Stomach (tissue), 9 donors: ENCODE data around the gene HTR2B. TPM values are rescaled to one million over a fixed set of nuclear protein-coding genes. Genes with fewer than 3 reads are reported as not detected.

Source experiments
- DNase-seq, 2 donors: peaks; one replicate each; pipeline versions ENCODE4 v3.0.0 to v3.0.0-alpha.2; 2013 to 2019
- H3K27ac ChIP-seq, 5 donors: fragments of 200-600 bp in 4 of 5; sonication (generic) in 4 of 5; one replicate each; pipeline ENCODE4 v1.5.1; 2013 to 2019; ENCODE audit warnings: mild to moderate bottlenecking in 1 of 5, moderate library complexity in 1 of 5
- H3K27me3 ChIP-seq, 3 donors: fragments of 200-600 bp; sonication (generic); one replicate each; pipeline ENCODE4 v1.5.1; 2017 to 2019; ENCODE audit warnings: mixed run types in 1 of 3
- H3K36me3 ChIP-seq, 4 donors: fragments of 200-600 bp; sonication (generic); 1 replicate in 3 of 4; 2 replicates in 1 of 4; pipeline ENCODE4 v1.5.1; 2016 to 2019
- H3K4me1 ChIP-seq, 4 donors: fragments of 200-600 bp; sonication (generic); one replicate each; pipeline ENCODE4 v1.5.1; 2016 to 2019
- H3K4me3 ChIP-seq, 4 donors: fragments of 200-600 bp; sonication (generic) in 3 of 4; one replicate each; pipeline ENCODE4 v1.5.1; 2016 to 2019; ENCODE audit warnings: mild to moderate bottlenecking in 1 of 4
- H3K9me3 ChIP-seq, 4 donors: fragments of 200-600 bp; sonication (generic); one replicate each; pipeline ENCODE4 v1.5.1; 2016 to 2019
- CTCF ChIP-seq, 7 experiments: fragments of 450-650 bp in 4 of 7; fragments of 200-600 bp in 3 of 7; sonication (generic) in 3 of 7; IDR thresholded peaks; one replicate each; pipeline ENCODE4 v1.5.1; 2016 to 2019; ENCODE audit warnings: antibody characterized with exemption in 7 of 7, control low read depth in 2 of 7, mild to moderate bottlenecking in 1 of 7
- EP300 ChIP-seq: sonication (generic); formaldehyde crosslinking; IDR thresholded peaks from one replicate; pipeline ENCODE4 v1.6.1; 2017; ENCODE audit warnings: antibody characterized with exemption
- POLR2A ChIP-seq, 4 donors: fragments of 450-650 bp; IDR thresholded peaks; one replicate each; pipeline ENCODE4 v1.6.1; 2016; ENCODE audit warnings: antibody characterized with exemption in 4 of 4, control low read depth in 2 of 4, mild to moderate bottlenecking in 1 of 4, moderate library complexity in 1 of 4
- POLR2AphosphoS5 ChIP-seq, 3 donors: sonication (generic); formaldehyde crosslinking; IDR thresholded peaks; one replicate each; pipeline ENCODE4 v1.6.1; 2016; ENCODE audit warnings: antibody characterized with exemption in 3 of 3
- WGBS, 5 donors: extraction: QIAGEN DNeasy Blood & Tissue Kit in 3 of 5; methylation state at CpG; one replicate each; pipeline versions ENCODE4 v1.1.5 to v1.1.7; 2013 to 2018; 5-methylcytosine and 5-hydroxymethylcytosine counted together
- intact Hi-C: fragments of 100-400 bp; cut with DNase I; formaldehyde crosslinking; loops from one replicate; pipeline ENCODE4 v1.15.1; 2023; ENCODE audit warnings: low total_unique reads
- polyA plus RNA-seq, 3 donors: library from polyadenylated mRNA; stranded (reverse); fragments of 200-250 nt; gene quantifications; one replicate each; pipeline ENCODE4 v1.2.3, GENCODE V29; 2013
- total RNA-seq, 5 donors: library from RNA; depleted of rRNA; stranded (reverse); fragments of >200 nt; gene quantifications; one replicate each; pipeline versions ENCODE4 v1.1.0 to v1.2.3, GENCODE V29; 2014 to 2016
- donor health status: healthy with polysubstance abuse.
- donor health status: Bipolar disorder and iron deficiency.
- donor health status: healthy.

Gene HTR2B
- total and polyA plus RNA-seq, 8 donors = 0.35 to 32.1 (median 1.3) TPM; not detected in 3

GRCh38 chr2:231117148-231117547 is 7.7 kb downstream of the HTR2B start:
- WGBS, 5 donors = 31 to 49% (median 45%) methylated on average over 1 of the region's 1 CpG
- H3K4me3 ChIP-seq = no peak overlapping the region

GRCh38 chr2:231115651-231116050 is 9.2 kb downstream of the HTR2B start:
- H3K4me1 ChIP-seq = peaks cover 0 to 42% (median 12%) of the 10 kb centered on the region in 4 donors
- peaks cover 0 to 14% (median 4%) of the 10 kb centered on the region in 4 donors for H3K36me3 ChIP-seq
- WGBS, 5 donors = 84 to 94% (median 91%) methylated on average over 2 of the region's 2 CpGs
- H3K27ac ChIP-seq = peak overlapping the region in 1 of 5 donors; percentile 39
- no peak overlapping the region for H3K4me3 ChIP-seq
- no peaks in the 10 kb centered on the region for H3K9me3 ChIP-seq
- TF ChIP-seq POLR2AphosphoS5 (IDR thresholded peaks at IDR 0.05) (no peak), POLR2A (IDR thresholded peaks at IDR 0.05) (no peak), CTCF (IDR thresholded peaks at IDR 0.05) (no peak), EP300 (no peak)
- H3K27me3 ChIP-seq = no peaks in the 10 kb centered on the region
- DNase-seq = no peak
- intact Hi-C loops = no loop called here

More at GRCh38 chr2:231117148-231117547, 7.7 kb downstream of the HTR2B start:
- H3K27me3 ChIP-seq = no peaks in the 10 kb centered on the region
- no peak for DNase-seq
- no peaks in the 10 kb centered on the region for H3K9me3 ChIP-seq
- H3K36me3 ChIP-seq = peaks cover 0 to 10% (median 2%) of the 10 kb centered on the region in 4 donors
- TF ChIP-seq EP300 = no peak
- no peak for TF ChIP-seq POLR2A (IDR thresholded peaks at IDR 0.05)
- TF ChIP-seq POLR2AphosphoS5 (IDR thresholded peaks at IDR 0.05) = no peak
- TF ChIP-seq CTCF (IDR thresholded peaks at IDR 0.05) = no peak
- peak overlapping the region in 1 of 5 donors; percentile 39 for H3K27ac ChIP-seq
- intact Hi-C loops = no loop called here
- H3K4me1 ChIP-seq = peaks cover 0 to 32% (median 8%) of the 10 kb centered on the region in 4 donors

GRCh38 chr2:231113489-231113888 is 11.4 kb downstream of the HTR2B start:
- Histone ChIP-seq H3K36me3 (peaks cover 0 to 30% (median 16%) of the 10 kb centered on the region in 4 donors), H3K27ac (no peak overlapping the region), H3K4me3 (no peak overlapping the region), H3K4me1 (peaks cover 0 to 37% (median 10%) of the 10 kb centered on the region in 4 donors), H3K27me3 (no peaks in the 10 kb centered on the region), H3K9me3 (no peaks in the 10 kb centered on the region)
- 89 to 100% (median 96%) methylated on average over 5 of the region's 5 CpGs for WGBS, 5 donors
- no peak for TF ChIP-seq CTCF (IDR thresholded peaks at IDR 0.05)
- TF ChIP-seq POLR2A (IDR thresholded peaks at IDR 0.05) = no peak
- no peak for TF ChIP-seq EP300
- no peak for TF ChIP-seq POLR2AphosphoS5 (IDR thresholded peaks at IDR 0.05)
- DNase-seq = no peak
- intact Hi-C loops = no loop called here

- 90 to 100% (median 94%) methylated on average over 1 of the region's 1 CpG for WGBS, 5 donors
- no peaks in the 10 kb centered on the region for H3K27me3 ChIP-seq
- intact Hi-C loops = no loop called here
- peaks cover 0 to 22% (median 8%) of the 10 kb centered on the region in 4 donors for H3K4me1 ChIP-seq
- H3K27ac ChIP-seq = peak overlapping the region in 1 of 5 donors; percentile 41
- no peak overlapping the region for H3K4me3 ChIP-seq
- H3K36me3 ChIP-seq = peaks cover 0 to 36% (median 18%) of the 10 kb centered on the region in 4 donors
- no peaks in the 10 kb centered on the region for H3K9me3 ChIP-seq
- TF ChIP-seq CTCF (IDR thresholded peaks at IDR 0.05) = no peak
- DNase-seq = no peak
These were observed 12.9 kb downstream of the HTR2B start for GRCh38 chr2:231111987-231112386.
